Superior temporal gyrus (tissue), 1 donor: Measurements from ENCODE around the gene LAMC3.

Experiments used
- DNase-seq: peaks from one replicate; pipeline ENCODE4 v3.0.0-alpha.2; 2016; ENCODE audit errors: extremely low spot score

LAMC3 gene

DNA sequence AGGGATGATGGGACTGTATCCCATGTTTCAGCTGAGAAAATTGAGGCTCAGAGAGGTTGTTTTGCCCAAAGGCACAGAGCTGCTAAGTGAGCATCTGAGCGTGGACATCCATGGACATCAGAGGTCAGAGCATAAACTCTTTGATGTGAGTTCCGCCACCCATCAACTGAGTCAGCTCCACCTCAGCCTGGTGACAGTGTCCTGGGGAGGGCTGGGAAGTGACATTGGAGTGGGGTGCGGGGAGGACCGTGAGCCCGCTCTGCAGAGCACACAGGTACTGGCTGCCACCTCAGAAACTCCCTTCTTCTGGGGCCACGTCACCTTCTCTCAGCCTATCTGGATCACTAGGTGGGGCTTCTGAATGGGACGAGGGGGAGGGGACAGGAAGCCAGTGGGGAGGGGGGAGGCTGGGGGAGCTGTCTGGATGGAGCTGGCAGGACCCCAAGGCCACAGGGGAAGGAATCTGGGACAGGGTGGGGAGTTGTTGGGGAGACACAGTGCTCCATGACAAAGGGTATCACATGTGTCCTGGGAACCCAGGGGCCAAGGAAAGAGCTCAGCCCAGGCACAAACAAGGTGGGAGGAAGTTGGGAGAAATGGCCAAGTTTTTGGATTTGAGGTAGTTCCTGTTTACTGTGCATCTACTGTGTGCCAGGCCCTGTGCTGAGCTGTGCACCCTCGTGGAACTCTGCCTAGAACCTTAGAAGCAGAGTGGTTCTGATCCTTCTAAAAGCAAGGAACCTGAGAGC lies 2.5 kb downstream of the LAMC3 start:
- no peak for DNase-seq

DNA sequence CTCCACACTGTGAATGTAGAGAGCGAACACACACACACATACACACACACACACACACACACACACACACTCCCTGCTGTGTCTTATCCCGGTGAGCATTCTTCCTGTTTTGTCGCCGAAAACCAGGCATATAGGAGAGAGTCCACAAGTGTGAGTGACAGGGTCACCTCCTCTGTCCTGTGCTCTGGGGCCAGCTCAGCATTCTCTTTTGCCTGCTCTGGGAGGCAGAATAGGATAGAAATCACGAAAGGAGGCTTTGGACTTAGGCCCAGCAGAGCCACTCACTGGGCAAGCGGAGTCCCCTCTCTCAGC lies 3.0 kb downstream of the LAMC3 start:
- no peak for DNase-seq

DNA sequence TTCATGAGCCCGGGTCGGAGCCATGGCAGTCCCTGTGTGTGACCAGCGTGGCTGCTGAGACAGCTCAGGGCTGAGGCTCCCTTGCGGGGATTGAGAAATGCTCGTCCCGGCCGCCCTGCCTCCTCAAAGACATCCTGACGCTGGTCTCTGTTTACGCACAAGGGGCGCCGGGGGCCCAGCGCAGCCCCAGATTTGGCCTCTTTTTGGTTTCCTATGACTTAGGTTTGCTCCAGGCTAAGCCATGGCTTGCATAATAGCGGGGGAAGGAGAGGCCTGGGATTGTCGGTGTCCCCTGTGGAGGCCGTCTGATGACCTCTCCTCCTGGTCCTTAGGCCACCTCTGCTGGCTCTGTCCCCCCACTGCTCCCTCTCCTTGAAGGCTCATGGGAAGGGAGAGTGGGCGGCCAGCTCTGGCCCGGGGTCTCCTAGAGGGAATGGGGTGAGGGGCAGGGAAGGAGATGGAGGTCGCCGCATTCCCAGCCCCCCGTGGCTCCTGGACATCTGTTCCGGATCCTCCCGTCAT lies 3.5 kb downstream of the LAMC3 start:
- DNase-seq, result no peak

DNA sequence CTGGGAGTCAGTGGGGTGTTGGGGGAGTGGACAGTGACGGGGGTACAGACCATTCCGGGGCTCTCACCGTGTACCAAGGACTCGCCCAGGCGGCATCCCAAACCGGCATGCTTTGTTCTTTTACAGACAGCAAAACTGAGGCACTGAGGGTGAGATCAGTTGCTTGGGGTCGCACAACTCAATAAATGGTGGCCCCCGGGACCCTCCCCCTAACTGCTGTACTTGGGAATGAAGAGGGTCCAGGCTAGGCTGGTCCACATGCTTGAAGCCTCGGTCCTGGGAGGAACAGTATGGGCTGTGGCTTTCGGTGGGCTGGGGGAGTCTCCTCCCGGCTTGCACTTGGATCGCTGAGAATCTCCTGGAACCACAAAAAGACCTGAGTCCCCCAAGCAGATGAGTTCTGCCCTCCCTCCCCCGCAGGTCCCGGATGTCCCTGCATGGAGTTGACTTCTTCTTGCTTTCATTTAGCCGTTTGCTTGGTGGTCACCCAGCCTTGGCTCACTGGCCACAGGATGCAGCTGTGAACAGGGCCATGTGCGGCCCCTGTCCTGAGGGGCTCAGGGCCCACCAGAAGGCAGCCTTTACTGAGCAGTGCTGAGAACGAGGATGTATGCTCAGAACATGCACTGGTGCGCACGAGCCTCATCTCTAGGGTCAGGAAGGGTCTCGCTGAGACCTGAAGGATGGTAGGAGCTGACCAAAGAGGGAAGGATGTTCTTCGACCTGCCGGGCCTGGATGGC lies 4.2 kb downstream of the LAMC3 start:
- no peak for DNase-seq

DNA sequence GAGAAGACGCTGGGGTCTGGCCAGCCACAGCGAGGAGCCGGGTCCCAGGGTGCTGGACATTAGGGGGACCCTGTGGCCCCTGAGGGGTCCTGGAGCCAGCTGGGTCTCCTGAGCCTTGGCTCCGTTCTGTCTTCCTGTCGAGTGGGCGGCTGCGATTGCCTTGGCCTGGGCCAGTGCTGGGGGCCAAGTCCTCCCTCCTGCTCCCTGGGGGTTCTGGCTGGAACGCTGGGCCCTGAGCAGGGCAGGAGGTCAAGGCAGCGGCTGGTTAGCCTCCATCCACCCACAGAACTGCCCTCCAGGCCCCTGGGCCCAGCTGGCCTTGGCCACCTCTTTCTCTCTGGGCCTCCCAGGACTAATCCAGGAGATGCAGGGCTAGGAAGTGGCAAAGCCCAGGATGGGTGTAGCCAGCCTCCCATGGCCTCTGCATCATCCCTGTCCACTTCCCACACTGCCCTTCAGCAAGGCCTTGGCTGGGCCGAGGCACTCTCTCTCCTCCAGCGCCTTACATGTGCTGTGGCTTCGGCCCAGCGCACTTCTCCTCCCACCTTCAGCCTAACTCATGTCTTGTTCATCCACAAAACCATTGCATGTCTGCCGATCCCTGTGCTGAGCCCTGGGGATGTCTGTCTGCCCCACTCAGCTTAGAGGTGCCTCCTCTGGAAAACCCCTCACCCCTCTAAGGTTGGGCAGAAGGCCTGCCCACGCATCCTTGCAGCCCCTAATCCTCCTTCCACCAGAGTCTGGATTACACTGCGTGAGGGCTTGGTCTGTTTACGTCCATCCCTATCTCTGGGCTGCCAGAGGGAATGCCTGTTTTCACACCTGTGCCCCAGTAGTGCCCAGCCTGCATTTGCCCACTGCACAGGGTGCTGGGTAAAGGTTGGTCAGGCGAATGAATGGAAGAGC lies 5.0 kb downstream of the LAMC3 start:
- no peak for DNase-seq

DNA sequence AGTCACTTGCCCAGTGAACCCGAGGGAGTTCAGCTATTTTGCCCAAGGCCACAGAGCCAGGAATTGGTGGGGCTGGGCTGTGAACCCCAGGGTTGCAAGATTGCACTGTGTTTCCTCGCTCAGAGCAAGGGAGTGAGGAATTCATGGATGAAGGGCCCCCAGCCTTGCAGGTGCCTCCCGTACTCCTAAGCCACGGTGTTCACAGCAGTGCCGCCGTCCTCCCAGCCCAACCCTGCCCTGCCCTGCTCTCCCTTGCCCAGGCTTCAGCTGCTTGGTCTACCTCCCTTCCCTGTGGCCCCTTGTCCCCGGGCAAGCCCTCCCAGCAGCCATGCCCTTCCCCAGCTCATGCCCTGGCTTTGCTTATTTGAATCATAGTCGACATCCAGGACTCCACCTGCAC lies 6.1 kb downstream of the LAMC3 start:
- no peak for DNase-seq

DNA sequence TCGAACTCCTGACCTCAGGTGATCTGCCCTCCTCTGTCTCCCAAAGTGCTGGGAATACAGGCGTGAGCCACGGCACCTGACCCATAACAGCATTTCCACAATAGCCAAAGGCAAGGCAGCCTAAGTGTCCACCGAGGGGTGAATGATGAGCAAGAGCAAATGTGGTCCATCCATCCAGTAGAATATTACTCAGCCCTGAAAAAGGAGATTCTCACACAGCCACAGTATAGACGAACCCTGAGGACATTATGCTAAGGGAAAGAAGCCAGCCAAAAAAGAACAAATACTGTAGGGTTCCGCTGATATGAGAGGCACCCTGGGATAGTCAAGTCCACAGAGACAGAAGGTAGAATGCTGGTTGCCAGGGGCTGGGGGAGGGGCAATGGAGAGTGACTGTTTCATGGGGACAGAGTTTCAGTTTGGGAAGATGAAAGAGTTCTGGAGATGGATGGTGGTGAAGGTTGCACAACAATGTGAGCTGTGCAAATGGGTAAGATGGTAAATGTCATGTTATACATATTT lies 7.0 kb downstream of the LAMC3 start:
- DNase-seq, result no peak

DNA sequence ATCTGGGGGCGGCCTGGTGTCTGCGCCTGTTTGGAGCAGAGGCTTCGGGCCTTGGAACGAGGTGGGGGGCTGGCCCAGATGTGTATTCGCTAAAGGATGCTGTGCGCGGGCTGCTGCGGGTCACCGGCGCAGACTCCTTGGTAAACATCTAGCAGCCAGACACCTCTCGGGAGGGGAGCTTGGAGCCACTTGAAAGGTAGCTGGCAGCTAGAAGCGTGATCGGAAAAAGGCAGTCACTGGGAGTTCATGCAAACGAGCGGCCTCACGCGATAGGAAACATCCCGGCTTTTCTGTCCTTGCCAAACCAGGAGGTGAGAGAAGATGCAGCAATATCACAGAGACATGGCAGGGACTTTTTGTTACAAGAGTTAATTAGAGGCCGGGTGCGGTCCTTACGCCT lies 8.1 kb downstream of the LAMC3 start:
- no peak for DNase-seq

DNA sequence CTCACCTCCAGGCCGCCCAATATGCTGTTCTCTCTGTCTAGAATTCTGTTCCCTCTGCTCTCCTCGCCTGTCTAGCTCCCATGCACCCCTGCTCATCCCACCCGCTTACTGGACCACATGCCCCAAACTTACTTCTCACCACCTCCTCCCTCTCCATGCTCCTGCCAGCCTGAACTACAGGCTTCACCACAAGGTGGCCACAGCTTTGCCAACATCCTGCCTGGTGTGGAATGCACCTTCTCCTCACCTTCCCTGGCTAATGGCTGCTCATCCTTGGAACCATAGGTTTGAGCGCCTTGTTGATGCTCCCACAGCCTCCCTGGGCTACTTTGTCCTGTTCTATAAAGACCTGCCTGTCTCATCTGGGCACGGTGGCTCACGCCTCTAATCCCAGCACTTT lies 9.6 kb downstream of the LAMC3 start:
- DNase-seq, result no peak

DNA sequence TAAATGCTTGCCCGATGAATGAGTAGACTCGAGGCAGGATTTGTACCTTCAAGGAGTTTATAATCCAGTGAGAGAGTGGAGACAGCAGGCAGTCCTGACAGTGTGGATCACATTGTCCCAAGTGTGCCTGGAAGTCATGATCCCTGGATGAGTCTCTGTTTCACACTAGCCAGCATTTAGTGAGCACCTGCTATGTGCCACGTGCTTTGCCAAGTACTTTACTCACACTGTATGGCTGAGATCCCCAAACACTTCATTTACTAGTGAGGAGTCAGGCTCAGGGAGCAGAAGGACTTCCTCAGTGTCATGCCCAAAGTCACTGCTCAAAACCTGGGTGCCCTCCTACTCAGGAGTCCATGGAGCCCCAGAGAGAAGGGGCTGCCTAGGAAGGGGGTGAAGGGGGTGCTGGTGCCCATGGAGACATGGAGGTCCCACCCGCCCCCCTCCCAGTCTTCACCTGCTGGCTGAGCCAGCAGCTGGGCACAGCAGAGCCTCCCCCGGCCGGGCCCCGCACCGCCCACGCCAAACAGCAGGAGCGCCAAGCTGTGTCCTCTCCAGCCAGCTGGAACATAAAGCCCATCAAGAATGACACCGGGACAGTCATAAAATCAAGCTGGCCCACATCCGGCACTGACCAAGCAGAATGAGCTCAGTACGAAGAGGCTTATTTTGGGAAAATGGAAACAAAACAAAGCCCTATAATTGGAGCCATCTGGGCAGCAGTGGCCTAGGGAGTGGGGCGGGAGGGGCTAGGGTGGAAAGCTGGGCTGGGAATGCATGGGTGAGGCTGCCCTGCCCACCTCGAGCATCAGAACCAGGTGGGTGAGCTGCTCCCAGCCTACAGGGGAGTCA lies 10.6 kb downstream of the LAMC3 start:
- DNase-seq, result no peak

DNA sequence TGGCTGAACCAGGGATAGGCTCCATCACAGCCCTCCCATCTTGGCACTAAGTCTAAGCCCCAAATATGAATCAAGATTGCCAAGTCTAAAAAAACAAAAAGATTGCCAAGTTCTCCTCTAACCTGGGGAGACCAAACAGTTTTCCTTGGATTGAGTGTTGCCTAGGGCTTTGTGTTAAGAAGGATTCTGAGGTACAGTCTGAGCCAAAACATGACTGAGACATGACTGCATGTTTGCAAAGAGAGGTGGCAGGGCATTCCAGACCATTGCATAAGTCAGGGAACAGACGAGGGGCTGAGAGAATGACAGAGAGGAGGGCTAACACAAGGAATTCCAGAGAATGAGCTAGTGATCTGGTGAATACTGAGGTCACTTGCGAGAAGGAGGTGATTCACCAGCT lies 11.4 kb downstream of the LAMC3 start:
- DNase-seq, result no peak

DNA sequence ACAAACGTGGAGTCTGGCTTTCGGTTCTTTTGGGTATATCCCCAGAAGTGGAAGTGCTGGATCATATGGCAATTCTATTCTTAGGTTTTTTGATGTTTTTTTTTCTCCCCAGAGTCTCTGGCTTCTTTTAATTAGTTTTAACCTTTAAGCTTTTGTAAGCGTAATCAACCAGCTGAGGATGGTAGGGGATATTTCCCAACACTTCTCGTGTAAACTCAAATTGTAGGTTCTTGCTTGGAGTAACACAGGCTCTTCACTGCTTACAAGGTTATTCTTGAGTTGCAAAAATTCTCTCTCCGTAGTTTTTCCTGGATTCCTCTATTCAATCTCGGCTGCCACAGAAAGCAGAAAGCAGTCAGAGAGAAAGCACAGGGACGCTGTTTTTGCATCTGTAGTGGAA lies 11.9 kb downstream of the LAMC3 start:
- no peak for DNase-seq

DNA sequence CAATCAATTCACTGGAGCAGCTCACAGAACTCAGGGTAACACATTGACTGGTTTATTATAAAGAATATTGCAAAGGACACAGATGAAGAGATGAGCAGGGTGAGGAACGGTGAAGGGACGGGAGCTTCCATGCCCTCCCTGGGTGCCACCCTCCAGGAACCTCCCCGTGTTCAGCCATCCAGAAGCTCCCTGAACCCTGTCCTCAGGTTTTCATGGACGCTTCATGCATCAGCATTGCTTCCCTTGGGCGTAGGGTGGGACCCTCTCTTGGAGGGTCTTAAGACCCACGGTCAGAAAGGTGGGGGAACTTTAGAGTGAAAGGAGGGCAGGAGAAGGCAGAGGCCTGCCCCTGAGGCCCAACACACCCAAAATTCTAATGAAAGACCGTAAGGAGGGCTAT lies 12.8 kb downstream of the LAMC3 start:
- DNase-seq, result no peak

DNA sequence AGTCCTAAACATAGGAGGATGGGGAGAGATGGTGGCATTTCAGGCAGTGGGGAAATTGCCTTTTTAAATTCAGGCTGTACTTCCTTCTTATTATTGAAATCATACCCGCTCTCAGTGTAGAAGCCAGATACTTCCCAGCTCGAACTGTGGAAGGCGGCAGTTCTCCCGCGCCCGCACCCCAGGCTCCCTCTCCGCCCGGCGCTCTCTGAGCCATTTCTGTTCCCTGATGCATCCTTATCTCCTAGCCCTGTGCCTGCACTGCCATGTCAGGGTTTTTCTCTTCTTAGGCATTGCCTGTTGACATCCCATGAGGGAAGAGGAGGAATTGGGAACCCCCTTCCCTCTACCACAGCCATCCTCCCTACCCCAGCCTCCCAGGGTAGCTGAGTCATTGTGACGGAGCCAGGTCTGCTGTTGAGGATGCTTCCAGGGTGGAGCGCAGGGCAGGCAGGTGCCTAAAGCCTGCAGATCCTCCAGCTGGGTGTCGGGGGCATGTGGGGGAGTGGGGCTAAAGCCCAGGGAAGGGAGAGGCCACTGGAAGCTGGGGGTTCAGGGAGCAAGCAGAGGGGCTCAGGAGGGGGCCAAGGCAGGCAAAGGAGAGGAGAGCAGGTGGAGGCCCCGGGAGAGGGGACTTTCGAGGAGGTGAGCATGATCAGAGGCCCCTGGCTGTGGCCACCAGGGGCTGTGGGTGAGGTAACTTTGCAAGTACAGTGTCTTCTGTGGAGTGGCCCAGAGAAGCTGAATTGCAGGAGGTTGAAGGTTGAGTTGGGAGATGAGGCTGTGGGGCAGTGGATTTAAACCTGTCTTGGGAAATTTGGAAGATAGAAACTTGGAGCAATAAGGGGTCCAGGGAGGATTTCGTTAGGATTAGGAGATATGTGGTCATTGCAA lies 16.2 kb downstream of the LAMC3 start:
- no peak for DNase-seq

DNA sequence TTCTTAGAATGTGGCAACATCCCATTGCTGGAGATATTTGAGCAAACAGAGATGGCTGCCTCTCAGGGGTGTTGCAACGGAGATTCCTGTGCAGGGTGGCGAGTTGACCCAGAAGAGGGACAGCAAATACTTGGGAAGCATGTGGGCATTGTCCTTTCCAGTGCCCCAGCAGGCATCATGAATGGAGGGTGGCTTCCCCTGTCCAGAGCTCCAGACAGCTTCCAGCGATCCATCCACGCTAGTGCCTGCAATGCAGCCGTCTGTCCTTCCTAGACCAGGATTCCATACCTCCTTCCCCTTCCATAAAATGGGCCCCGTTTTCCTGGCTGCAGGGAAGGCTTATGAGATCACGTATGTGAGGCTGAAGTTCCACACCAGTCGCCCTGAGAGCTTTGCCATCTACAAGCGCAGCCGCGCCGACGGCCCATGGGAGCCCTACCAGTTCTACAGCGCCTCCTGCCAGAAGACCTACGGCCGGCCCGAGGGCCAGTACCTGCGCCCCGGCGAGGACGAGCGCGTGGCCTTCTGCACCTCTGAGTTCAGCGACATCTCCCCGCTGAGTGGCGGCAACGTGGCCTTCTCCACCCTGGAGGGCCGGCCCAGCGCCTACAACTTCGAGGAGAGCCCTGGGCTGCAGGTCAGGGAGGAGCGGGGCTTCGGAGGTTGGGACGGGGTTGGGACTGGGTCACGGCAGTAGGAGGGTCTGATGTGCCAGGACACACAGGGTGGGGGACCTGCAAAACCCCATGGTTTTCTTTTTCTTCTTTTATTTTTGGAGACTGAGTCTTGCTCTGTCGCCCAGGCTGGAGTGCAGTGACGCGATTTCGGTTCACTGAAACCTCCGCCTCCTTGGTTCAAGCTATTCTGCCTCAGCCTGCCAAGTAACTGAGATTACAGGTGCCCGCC lies 17.2 kb downstream of the LAMC3 start:
- DNase-seq, result no peak

DNA sequence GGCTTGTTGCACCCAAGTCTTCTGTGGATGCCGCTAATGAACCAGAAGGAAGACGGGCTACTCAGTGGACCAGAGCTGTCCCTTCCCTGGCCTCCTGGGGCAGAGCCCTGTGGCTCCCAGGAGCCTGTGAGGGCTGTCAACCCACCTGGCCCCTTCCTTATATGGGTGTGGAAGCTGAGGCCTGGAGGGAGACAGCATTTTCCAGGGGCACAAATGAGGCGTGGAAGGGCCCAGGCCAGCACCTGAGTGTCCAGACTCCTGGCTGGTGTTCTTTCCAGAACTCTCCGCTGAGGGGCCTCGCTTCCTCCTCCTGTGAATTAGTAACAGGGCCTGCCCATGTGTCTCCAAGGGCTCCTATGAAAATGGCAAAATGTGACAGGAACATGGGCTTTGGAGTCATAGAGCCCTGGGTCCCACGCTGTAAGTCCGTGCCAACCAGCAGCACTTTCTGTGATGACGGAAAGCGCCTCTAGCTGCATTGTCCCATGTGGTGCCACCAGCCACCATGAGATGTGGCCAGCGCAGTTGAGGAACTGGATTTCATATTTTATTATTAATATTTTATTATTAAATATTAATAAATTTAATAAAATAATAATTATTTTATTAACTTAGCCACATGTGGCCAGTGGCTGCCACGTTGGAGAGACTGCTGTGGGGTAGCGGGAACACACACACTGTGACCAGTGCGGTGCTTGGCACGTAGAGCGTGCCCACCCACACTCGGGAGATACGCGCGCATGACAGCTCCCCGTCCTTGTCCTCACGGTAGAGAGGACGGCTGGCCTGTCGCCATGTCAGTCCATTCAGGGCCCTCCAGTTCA lies 18.3 kb downstream of the LAMC3 start:
- no peak for DNase-seq

DNA sequence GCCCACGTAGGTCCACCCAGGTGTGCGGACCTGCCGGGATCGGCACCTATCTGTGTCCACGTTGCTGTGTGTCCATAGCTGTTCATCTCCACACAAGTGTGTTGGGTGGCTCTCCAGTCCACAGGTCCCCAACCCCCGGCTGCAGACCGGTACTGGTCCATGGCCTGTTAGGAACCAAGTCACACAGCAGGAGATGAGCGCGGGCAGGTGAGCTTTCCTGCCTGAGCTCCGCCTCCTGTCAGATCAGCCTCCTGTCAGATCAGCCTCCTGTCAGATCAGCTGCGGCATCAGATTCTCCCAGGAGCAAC lies 18.9 kb downstream of the LAMC3 start:
- DNase-seq, result no peak

DNA sequence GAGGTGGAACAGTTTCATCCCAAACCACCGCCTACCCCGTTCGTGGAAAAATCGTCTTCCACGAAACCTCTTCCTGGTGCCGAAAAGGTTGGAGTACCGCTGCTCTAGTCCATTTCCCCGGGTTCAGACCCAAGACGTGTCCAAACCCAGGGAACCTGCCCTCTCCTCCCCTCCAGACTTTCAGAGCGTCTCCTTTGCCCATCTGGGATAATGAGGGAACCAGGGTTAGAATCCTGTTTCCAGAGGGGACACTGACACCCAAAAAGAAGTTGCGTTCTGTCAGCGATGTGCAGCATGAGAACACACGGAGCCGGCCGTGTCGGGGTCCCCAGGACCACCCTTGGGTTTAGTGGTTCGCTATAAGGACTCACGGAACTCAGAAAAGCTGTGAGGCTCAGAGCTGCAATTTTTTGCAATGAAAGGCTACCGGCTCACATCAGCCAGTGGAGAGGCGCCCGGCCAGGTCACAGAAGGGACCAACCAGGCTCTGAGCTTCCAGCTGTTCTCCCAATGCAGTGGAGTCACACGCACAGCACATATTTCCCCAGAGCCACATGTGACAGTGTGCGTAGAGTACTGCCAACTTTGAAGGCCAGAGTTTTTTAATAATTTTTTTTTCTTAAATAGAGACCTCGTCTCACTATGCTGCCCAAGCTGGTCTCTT lies 19.4 kb downstream of the LAMC3 start:
- DNase-seq, result no peak
